Gastroesophageal sphincter (tissue), 3 donors: ENCODE results near the gene PGAM4.

Source experiments
- CTCF ChIP-seq, 4 experiments: fragments of 200-600 bp in 2 of 4; fragments of 450-650 bp in 2 of 4; sonication (generic) in 1 of 4; IDR thresholded peaks; one replicate each; pipeline ENCODE4 v1.5.1; 2017 to 2019; ENCODE audit warnings: antibody characterized with exemption in 4 of 4, mild to moderate bottlenecking in 2 of 4, moderate library complexity in 2 of 4
- EP300 ChIP-seq: sonication (generic); formaldehyde crosslinking; IDR thresholded peaks from one replicate; pipeline ENCODE4 v1.6.1; 2017; ENCODE audit warnings: antibody characterized with exemption, mild to moderate bottlenecking
- POLR2A ChIP-seq, 2 donors: fragments of 450-650 bp; IDR thresholded peaks; one replicate each; pipeline ENCODE4 v1.6.1; 2017; ENCODE audit warnings: antibody characterized with exemption in 2 of 2, mild to moderate bottlenecking in 2 of 2, moderate library complexity in 1 of 2
- POLR2AphosphoS5 ChIP-seq: sonication (generic); formaldehyde crosslinking; IDR thresholded peaks from one replicate; pipeline ENCODE4 v1.6.1; 2017; ENCODE audit warnings: antibody characterized with exemption

DNA sequence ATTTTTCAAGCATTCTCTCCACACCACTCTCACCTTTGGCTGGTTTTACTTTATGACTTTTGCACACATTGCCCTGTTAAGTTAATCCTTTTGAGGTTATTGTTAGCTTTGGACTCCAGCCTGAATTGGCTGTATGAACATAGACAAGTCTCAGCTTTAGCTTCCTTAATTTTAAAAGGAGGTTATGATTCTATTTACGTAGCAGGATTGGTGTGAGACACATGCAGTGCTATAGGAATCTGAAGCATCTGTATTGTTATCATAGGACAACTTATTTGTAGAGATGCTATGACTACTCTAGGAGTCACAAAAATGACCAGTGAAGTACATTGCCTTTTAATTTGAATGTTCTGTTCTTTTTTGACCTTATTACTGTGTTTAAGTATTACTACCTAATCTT, 15.7 kb downstream of the PGAM4 start:
- no peak for TF ChIP-seq EP300
- no peak for TF ChIP-seq CTCF (IDR thresholded peaks at IDR 0.05)
- TF ChIP-seq POLR2A (IDR thresholded peaks at IDR 0.05): no peak
- TF ChIP-seq POLR2AphosphoS5: no peak
